K562 (cell line): Measurements from ENCODE around the gene WWTR1. TPM values are rescaled to one million over a fixed set of nuclear protein-coding genes. Genes with fewer than 3 reads are reported as not detected.
A peak's percentile ranks its signal among the peaks of the same experiment; 100 is the strongest.

Experiments
- ATAC-seq: fragments of 200-7000 bp; cut with Tn5 transposase; 3 replicates; pipeline ENCODE4 v1.9.1; 2020; ENCODE audit warnings: moderate library complexity
- BruUV-seq: library from RNA; stranded (reverse); fragments of 400-500 nt; replicated peaks from 2 replicates; lab custom pipeline; 2021; lab: Mats Ljungman, UMichigan
- CTCF ChIA-PET: fragments of 300-600 bp; formaldehyde crosslinking; extraction: SDS; loops from one replicate; lab custom pipeline; 2021; ENCODE audit warnings: low intra/inter-chr PET ratio; lab: Yijun Ruan, JAX
- POLR2A ChIA-PET: fragments of 300-600, 350-650 bp; sonication (Branson Sonifier 250); formaldehyde crosslinking; extraction: SDS; loops from one replicate; lab custom pipeline; 2021; ENCODE audit warnings: antibody characterized with exemption, inconsistent platforms; lab: Yijun Ruan, JAX
- DNase-seq, 4 experiments: peaks; one replicate each; pipeline versions ENCODE4 v3.0.0 to v3.0.0-alpha.2; 2011 to 2018; ENCODE audit warnings: low spot score in 3 of 4, mixed read lengths in 3 of 4; ENCODE audit errors: extremely low read depth in 1 of 4
- FAIRE-seq: peaks from 2 replicates; lab custom pipeline; 2011; peaks lifted over from hg19 to GRCh38; lab: Jason Lieb, UNC
- H2AFZ ChIP-seq: 2 replicates; pipeline ENCODE4 v1.6.0; 2011; ENCODE audit warnings: low read depth, low read length, control low read depth, inconsistent platforms
- H3K27ac ChIP-seq: fragments of 200-600 bp; 3 replicates; pipeline ENCODE4 v1.8.0; 2011; ENCODE audit warnings: low read depth, mild to moderate bottlenecking, control low read depth, inconsistent platforms, low read length, moderate library complexity, mixed read lengths; ENCODE audit errors: extremely low read depth
- H3K27me3 ChIP-seq, 2 experiments: fragments of 300-600 bp in 1 of 2; 2 replicates in 1 of 2; 3 replicates in 1 of 2; pipeline versions ENCODE4 v1.6.0 to v1.8.0; 2011; ENCODE audit warnings: inconsistent platforms in 2 of 2, low read length in 2 of 2, mild to moderate bottlenecking in 1 of 2, mixed read lengths in 1 of 2, moderate library complexity in 1 of 2; ENCODE audit not compliant: control insufficient read depth in 2 of 2, insufficient read depth in 2 of 2
- H3K36me3 ChIP-seq: fragments of 300-600 bp; 3 replicates; pipeline ENCODE4 v1.8.0; 2011; ENCODE audit warnings: mild to moderate bottlenecking, low read length, inconsistent platforms; ENCODE audit not compliant: control insufficient read depth, insufficient read depth
- H3K4me1 ChIP-seq, 2 experiments: fragments of 200-600 bp in 1 of 2; replicated peaks in 1 of 2; 2 replicates in 1 of 2; 3 replicates in 1 of 2; pipeline versions ENCODE4 v1.5.1 to v1.8.0; 2011; ENCODE audit warnings: inconsistent platforms in 2 of 2, low read length in 2 of 2, mild to moderate bottlenecking in 1 of 2, mixed read lengths in 1 of 2, moderate library complexity in 1 of 2; ENCODE audit not compliant: control insufficient read depth in 2 of 2, insufficient read depth in 2 of 2
- H3K4me2 ChIP-seq: 2 replicates; pipeline ENCODE4 v1.6.1; 2011; ENCODE audit warnings: low read length, control low read depth, inconsistent platforms, mixed read lengths; ENCODE audit not compliant: insufficient read depth
- H3K4me3 ChIP-seq: fragments of 200-600 bp; sonication (generic), shearing (Covaris generic); 2 replicates; pipeline ENCODE4 v1.5.1; 2016; ENCODE audit warnings: control low read depth, inconsistent platforms
- H3K79me2 ChIP-seq: fragments of 200-600 bp; 3 replicates; pipeline ENCODE4 v1.8.0; 2011; ENCODE audit warnings: low read length, inconsistent platforms; ENCODE audit not compliant: control insufficient read depth, insufficient read depth
- H3K9ac ChIP-seq, 2 experiments: 2 replicates each; pipeline versions ENCODE4 v1.6.0 to v1.6.1; 2011; ENCODE audit warnings: low read depth in 2 of 2, low read length in 2 of 2, control low read depth in 1 of 2, inconsistent platforms in 1 of 2, mild to moderate bottlenecking in 1 of 2, mixed read lengths in 1 of 2; ENCODE audit not compliant: insufficient read depth in 1 of 2
- H3K9me1 ChIP-seq: one replicate; pipeline ENCODE4 v1.6.0; 2011; ENCODE audit warnings: inconsistent platforms, mild to moderate bottlenecking, low read length, moderate library complexity; ENCODE audit not compliant: control insufficient read depth, insufficient read depth
- H3K9me3 ChIP-seq: replicated peaks from 2 replicates; pipeline ENCODE4 v1.5.1; 2011; ENCODE audit warnings: low read depth, low read length, inconsistent platforms; ENCODE audit not compliant: control insufficient read depth, insufficient read depth
- H4K20me1 ChIP-seq: replicated peaks from 2 replicates; pipeline ENCODE4 v1.6.1; 2011; ENCODE audit warnings: low read length, inconsistent platforms, mixed read lengths; ENCODE audit not compliant: control insufficient read depth, insufficient read depth
- DNMT1 ChIP-seq: fragments of 450-650 bp; IDR thresholded peaks from 2 replicates; pipeline ENCODE4 v1.6.1; 2016; ENCODE audit warnings: antibody characterized with exemption, mild to moderate bottlenecking
- HMGXB4 ChIP-seq: sonication (generic); formaldehyde crosslinking; IDR thresholded peaks from 2 replicates; pipeline ENCODE4 v1.8.1; 2023; ENCODE audit warnings: mild to moderate bottlenecking, missing genetic modification reagents
- HOMEZ ChIP-seq: fragments of 250-450 bp; sonication (Bioruptor Pico); IDR thresholded peaks from 2 replicates; pipeline ENCODE4 v1.4.0; 2020; ENCODE audit warnings: mild to moderate bottlenecking, moderate library complexity
- NFE2 ChIP-seq: IDR thresholded peaks from 2 replicates; pipeline ENCODE4 v1.6.1; 2014; ENCODE audit warnings: antibody characterized with exemption, low read depth
- PREB ChIP-seq: sonication (generic); formaldehyde crosslinking; IDR thresholded peaks from 2 replicates; pipeline ENCODE4 v1.8.1; 2023; ENCODE audit warnings: mild to moderate bottlenecking, missing genetic modification reagents
- RERE ChIP-seq: sonication (generic); formaldehyde crosslinking; IDR thresholded peaks from 2 replicates; pipeline ENCODE4 v1.8.0; 2023; ENCODE audit warnings: missing genetic modification reagents, mild to moderate bottlenecking, borderline replicate concordance
- YY1 ChIP-seq, 3 experiments: IDR thresholded peaks; 2 replicates each; pipeline ENCODE4 v1.6.1; 2011; ENCODE audit warnings: low read length in 2 of 3, mild to moderate bottlenecking in 2 of 3, moderate library complexity in 2 of 3, borderline replicate concordance in 1 of 3, control low read depth in 1 of 3, low read depth in 1 of 3; ENCODE audit not compliant: insufficient read depth in 3 of 3, insufficient replicate concordance in 2 of 3, control insufficient read depth in 1 of 3, insufficient read length in 1 of 3; ENCODE audit errors: extremely low read depth in 1 of 3
- ZC3H8 ChIP-seq: fragments of 450-650 bp; IDR thresholded peaks from 2 replicates; pipeline ENCODE4 v1.6.1; 2017
- ZKSCAN1 ChIP-seq: fragments of 150-350 bp; IDR thresholded peaks from 2 replicates; pipeline ENCODE4 v1.6.1; 2016; ENCODE audit warnings: low read depth, low read length
- WGBS: fragments of 100-300 bp; shearing (Covaris generic); methylation state at CpG from one replicate; pipeline ENCODE4 v1.1.6; 2016; ENCODE audit warnings: low coverage, mixed read lengths; ENCODE audit not compliant: insufficient coverage; ENCODE audit errors: missing lambda C conversion rate; 5-methylcytosine and 5-hydroxymethylcytosine counted together
- in situ Hi-C: fragments of 300-500 bp; cut with MboI; formaldehyde crosslinking; loops from 4 replicates; pipeline ENCODE4 v1.15.0; 2018; ENCODE audit warnings: inconsistent platforms, mixed read lengths
- intact Hi-C: fragments of 100-400 bp; cut with micrococcal nuclease; formaldehyde crosslinking; loops from 2 replicates; pipeline ENCODE4 v1.14.2; 2022
- polyA plus RNA-seq, 8 experiments: library from polyadenylated mRNA; depleted of rRNA in 4 of 8; stranded (reverse) in 5 of 8; unstranded in 3 of 8; fragments of >200 nt; fragmentation: Nextera tagmentation in 2 of 8; fragmentation: Illumina TruSeq in 1 of 8; extraction: Ambion mirVana in 2 of 8; extraction: Trizol in 1 of 8; gene quantifications; 2 replicates each; pipeline versions ENCODE4 v1.2.1 to v1.2.3, GENCODE V29; 2011 to 2014; ENCODE audit warnings: inconsistent platforms in 1 of 8, missing spikeins in 1 of 8
- total RNA-seq, 7 experiments: library from RNA; depleted of rRNA in 6 of 7; stranded (reverse); fragments of >200 nt in 6 of 7; fragmentation: Illumina TruSeq in 2 of 7; extraction: Trizol in 2 of 7; gene quantifications; 2 replicates each; pipeline versions ENCODE4 v1.2.1 to v1.2.3, GENCODE V29; 2011 to 2021; ENCODE audit warnings: low replicate concordance in 1 of 7

Gene WWTR1
- total and polyA plus RNA-seq, 9 of the 15 experiments (the other 6 are each of a cell fraction or from before 2014, with no cell fraction given): 0.04 to 1.5 (median 0.60) TPM

- H4K20me1 ChIP-seq: no peaks in the 10 kb centered on the region
- no peak for DNase-seq
- no peak overlapping the region for H3K27ac ChIP-seq
- no TSS peak for BruUV-seq
- ChIA-PET CTCF (no interaction called here), POLR2A (interaction anchor here (1.0 to 1.5 kb wide), 2 partner anchors 9 to 10 kb away, joined by 4 to 6 read pairs; no protein-coding TSS in a partner anchor)
- in situ Hi-C loops: no loop called here
- H3K9ac ChIP-seq: no peak overlapping the region
- H3K4me2 ChIP-seq: no peak overlapping the region
- no peaks in the 10 kb centered on the region for H3K36me3 ChIP-seq
- no peaks in the 10 kb centered on the region for H3K9me3 ChIP-seq
- intact Hi-C loops: no loop called here
- no peaks in the 10 kb centered on the region for H3K9me1 ChIP-seq
- H3K4me3 ChIP-seq: no peak overlapping the region
- FAIRE-seq: no peak
- ATAC-seq: no peak
- WGBS: 14% methylated on average over 10 of the region's 10 CpGs
- peaks cover 0 to 4% of the 10 kb centered on the region in 2 experiments; a peak in 1 of 5 replicates for H3K27me3 ChIP-seq
- 0 out of 2 replicates have a peak overlapping the region, but pooled peaks have one; percentile 33 for H2AFZ ChIP-seq
- no peaks in the 10 kb centered on the region for H3K79me2 ChIP-seq
- no peaks in the 10 kb centered on the region; a peak in 1 of 5 replicates for H3K4me1 ChIP-seq
- no peak for TF ChIP-seq ZKSCAN1
- no peak for TF ChIP-seq DNMT1
- no peak for TF ChIP-seq HOMEZ
- TF ChIP-seq YY1 (IDR thresholded peaks at IDR 0.05; ENCODE audit: borderline replicate concordance in 1 of 3, control insufficient read depth in 1 of 3, extremely low read depth in 1 of 3, insufficient read depth in 3 of 3, insufficient read length in 1 of 3, insufficient replicate concordance in 2 of 3, low read depth in 1 of 3, low read length in 2 of 3): no peak
- TF ChIP-seq RERE (CRISPR knock-in tag): no peak
- no peak for TF ChIP-seq PREB
- TF ChIP-seq HMGXB4 (CRISPR knock-in tag): no peak
- no peak for TF ChIP-seq ZC3H8
- no peak for TF ChIP-seq NFE2
These were observed 13.1 kb upstream of the WWTR1 start for GRCh38 chr3:149670742-149671492.
